Measurements from ENCODE around the gene EIF4A2. TPM values are rescaled to one million over a fixed set of nuclear protein-coding genes. Genes with fewer than 3 reads are reported as not detected.

The EIF4A2 gene
- 717 and 813 TPM in 2 replicates for total RNA-seq

DNA sequence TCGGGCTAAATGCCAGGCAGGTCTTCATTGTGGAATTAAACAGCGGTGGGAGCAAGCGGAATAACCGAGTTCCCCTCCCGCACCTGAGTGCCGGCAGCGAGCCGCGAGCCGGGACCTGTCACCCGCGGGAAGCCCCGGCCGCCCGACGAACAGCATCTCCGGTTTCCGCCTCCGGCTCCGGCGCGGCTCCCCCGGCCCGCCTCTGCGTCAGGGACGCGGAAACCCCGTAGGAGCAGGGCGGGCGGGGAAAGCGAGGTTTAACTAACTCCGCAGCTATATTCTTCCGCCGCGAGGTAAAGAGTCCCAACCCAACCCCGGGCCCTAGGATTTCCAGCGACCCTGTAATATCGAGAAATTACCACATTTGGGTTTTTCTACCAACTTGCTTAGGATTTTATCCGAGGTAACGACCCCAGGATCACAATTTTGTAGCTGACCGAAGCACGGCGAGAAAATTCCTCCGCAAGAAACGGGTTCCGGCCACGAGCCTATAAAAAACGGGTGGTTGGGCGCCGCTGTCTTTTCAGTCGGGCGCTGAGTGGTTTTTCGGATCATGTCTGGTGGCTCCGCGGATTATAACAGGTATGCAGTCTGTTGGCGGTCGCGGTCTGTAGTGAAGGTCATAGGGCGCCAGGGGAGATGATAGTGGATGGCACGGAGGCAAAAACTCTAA lies at the start of gene EIF4A2:
TSS of gene EIF4A2 (plus strand) at position 520 of the 673 bp plus-strand sequence. CDS start at position 554, 34 bp downstream.

GRCh38 chr3:186806089-186807055 lies 23.0 kb downstream of the EIF4A2 start, which contains the start of gene RFC4:
RFC4 (minus strand) TSS chr3:186806482; CDS start chr3:186804713, 1,769 bp downstream.

Other genes starting within 250 kb of the EIF4A2 start
- 0.83 and 2.0 TPM in 2 replicates for gene CRYGS, start 239.2 kb upstream of the EIF4A2 start, total RNA-seq
- 13.6 and 14.8 TPM in 2 replicates for gene TBCCD1, start 216.2 kb upstream of the EIF4A2 start, total RNA-seq
- 30.1 and 39.3 TPM in 2 replicates for gene DNAJB11, start 212.9 kb upstream of the EIF4A2 start, total RNA-seq
- not detected in 2 replicates for gene AHSG, start 170.5 kb upstream of the EIF4A2 start, total RNA-seq
- not detected in 2 replicates for gene FETUB, start 143.2 kb upstream of the EIF4A2 start, total RNA-seq
- not detected in 2 replicates for gene HRG, start 117.6 kb upstream of the EIF4A2 start, total RNA-seq
- not detected in 2 replicates for gene KNG1, start 66.2 kb upstream of the EIF4A2 start, total RNA-seq
- 11.4 and 42.2 TPM in 2 replicates for gene RFC4, start 22.9 kb downstream of the EIF4A2 start, total RNA-seq
- under 0.01 and 0.15 TPM in 2 replicates for gene ADIPOQ, start 59.1 kb downstream of the EIF4A2 start, total RNA-seq
- 0.58 TPM in 1 of 2 replicates, not detected in the other for gene ST6GAL1, start 146.9 kb downstream of the EIF4A2 start, total RNA-seq